BLaER1 treated with 17β-estradiol and CSF1 and Interleukin-3, amounts not matched to agents 10 nM and 100 nM (cell line): ENCODE results near the gene NR4A3.
A peak's percentile ranks its signal among the peaks of the same experiment; 100 is the strongest.

ENCODE experiments used
- H3K27ac ChIP-seq, 11 experiments: shearing (Covaris generic); formaldehyde crosslinking; 2 replicates each; pipeline ENCODE4 v1.8.1; 2022
- H3K27me3 ChIP-seq, 11 experiments: shearing (Covaris generic); formaldehyde crosslinking; 2 replicates each; pipeline ENCODE4 v1.8.1; 2022
- H3K36me3 ChIP-seq, 11 experiments: shearing (Covaris generic); formaldehyde crosslinking; 2 replicates each; pipeline ENCODE4 v1.8.1; 2022
- H3K4me1 ChIP-seq, 10 experiments: shearing (Covaris generic); formaldehyde crosslinking; 2 replicates each; pipeline ENCODE4 v1.8.1; 2022
- H3K4me2 ChIP-seq, 11 experiments: shearing (Covaris generic); formaldehyde crosslinking; 2 replicates each; pipeline ENCODE4 v1.8.1; 2022
- H3K4me3 ChIP-seq, 10 experiments: shearing (Covaris generic); formaldehyde crosslinking; 2 replicates each; pipeline ENCODE4 v1.8.1; 2022
- H3K9ac ChIP-seq, 11 experiments: shearing (Covaris generic); formaldehyde crosslinking; 2 replicates each; pipeline ENCODE4 v1.8.1; 2022
- H3K9me3 ChIP-seq, 11 experiments: shearing (Covaris generic); formaldehyde crosslinking; replicated peaks in 1 of 11; 2 replicates each; pipeline ENCODE4 v1.8.1; 2022
- H4K20me1 ChIP-seq, 11 experiments: shearing (Covaris generic); formaldehyde crosslinking; 2 replicates each; pipeline ENCODE4 v1.8.1; 2022
- Cebpa-rat ChIP-seq, 11 experiments: shearing (Covaris generic); IDR thresholded peaks; 2 replicates each; pipeline ENCODE4 v1.8.1; 2022

The NR4A3 gene

GRCh38 chr9:99834474-99834873, 12.8 kb downstream of the NR4A3 start:
- H4K20me1 ChIP-seq = no peaks in the 10 kb centered on the region
- H3K4me2 ChIP-seq = no peak overlapping the region
- no peak overlapping the region for H3K27ac ChIP-seq
- no peak overlapping the region for H3K9ac ChIP-seq
- no peaks in the 10 kb centered on the region for H3K4me1 ChIP-seq
- H3K4me3 ChIP-seq = no peak overlapping the region
- no peaks in the 10 kb centered on the region for H3K9me3 ChIP-seq
- H3K36me3 ChIP-seq = no peaks in the 10 kb centered on the region
- no peak for TF ChIP-seq Cebpa-rat (IDR thresholded peaks at IDR 0.05)
- peaks cover 0 to 13% (median 5%) of the 10 kb centered on the region in 11 experiments; a peak in 7 of 22 replicates for H3K27me3 ChIP-seq

- Histone ChIP-seq H3K36me3 (no peaks in the 10 kb centered on the region), H3K9ac (no peak overlapping the region), H3K4me3 (no peak overlapping the region), H3K9me3 (no peaks in the 10 kb centered on the region), H3K4me2 (no peak overlapping the region), H3K27ac (no peak overlapping the region), H3K4me1 (no peaks in the 10 kb centered on the region), H3K27me3 (peaks cover 0 to 10% (median 0%) of the 10 kb centered on the region in 11 experiments; a peak in 4 of 22 replicates), H4K20me1 (no peaks in the 10 kb centered on the region)
- no peak for TF ChIP-seq Cebpa-rat (IDR thresholded peaks at IDR 0.05)
Measured at GRCh38 chr9:99835142-99835541, 13.5 kb downstream of the NR4A3 start.

- no peak overlapping the region for H3K9ac ChIP-seq
- TF ChIP-seq Cebpa-rat (IDR thresholded peaks at IDR 0.05) = no peak
- no peaks in the 10 kb centered on the region for H4K20me1 ChIP-seq
- peaks cover 0 to 6% (median 0%) of the 10 kb centered on the region in 11 experiments; a peak in 4 of 22 replicates for H3K27me3 ChIP-seq
- no peak overlapping the region for H3K4me3 ChIP-seq
- no peaks in the 10 kb centered on the region for H3K36me3 ChIP-seq
- no peak overlapping the region for H3K27ac ChIP-seq
- H3K9me3 ChIP-seq = no peaks in the 10 kb centered on the region
- H3K4me2 ChIP-seq = no peak overlapping the region
- no peaks in the 10 kb centered on the region for H3K4me1 ChIP-seq
Measured at GRCh38 chr9:99835581-99835980, 13.9 kb downstream of the NR4A3 start.

- Histone ChIP-seq H3K9ac (no peak overlapping the region), H3K27ac (no peak overlapping the region), H3K4me3 (no peak overlapping the region), H3K27me3 (no peaks in the 10 kb centered on the region), H3K36me3 (no peaks in the 10 kb centered on the region), H3K4me1 (no peaks in the 10 kb centered on the region), H4K20me1 (no peaks in the 10 kb centered on the region), H3K4me2 (no peak overlapping the region), H3K9me3 (no peaks in the 10 kb centered on the region)
- TF ChIP-seq Cebpa-rat (IDR thresholded peaks at IDR 0.05) = no peak
Measured at GRCh38 chr9:99840072-99840471, 18.4 kb downstream of the NR4A3 start.

- H4K20me1 ChIP-seq = no peaks in the 10 kb centered on the region
- TF ChIP-seq Cebpa-rat (IDR thresholded peaks at IDR 0.05) = no peak
- no peak overlapping the region for H3K9ac ChIP-seq
- no peaks in the 10 kb centered on the region for H3K27me3 ChIP-seq
- no peak overlapping the region for H3K4me3 ChIP-seq
- H3K27ac ChIP-seq = no peak overlapping the region
- H3K4me2 ChIP-seq = no peak overlapping the region
- H3K4me1 ChIP-seq = no peaks in the 10 kb centered on the region
- H3K36me3 ChIP-seq = no peaks in the 10 kb centered on the region
- H3K9me3 ChIP-seq = no peaks in the 10 kb centered on the region
Measured at GRCh38 chr9:99845063-99845462, 23.4 kb downstream of the NR4A3 start.

GRCh38 chr9:99848447-99848846, 26.8 kb downstream of the NR4A3 start:
- Histone ChIP-seq H3K4me1 (peaks cover 10 to 22% (median 15%) of the 10 kb centered on the region in 10 experiments; a peak in 19 of 20 replicates), H3K4me2 (no peak overlapping the region), H4K20me1 (no peaks in the 10 kb centered on the region), H3K4me3 (no peak overlapping the region), H3K27ac (no peak overlapping the region), H3K27me3 (no peaks in the 10 kb centered on the region), H3K9me3 (peaks cover 0 to 4% (median 0%) of the 10 kb centered on the region in 11 experiments; a peak in 1 of 22 replicates), H3K36me3 (no peaks in the 10 kb centered on the region), H3K9ac (no peak overlapping the region)
- TF ChIP-seq Cebpa-rat (IDR thresholded peaks at IDR 0.05) = no peak

GRCh38 chr9:99850736-99851499, 29.2 kb downstream of the NR4A3 start:
- H3K4me3 ChIP-seq = no peak overlapping the region
- H3K36me3 ChIP-seq = no peaks in the 10 kb centered on the region
- TF ChIP-seq Cebpa-rat (IDR thresholded peaks at IDR 0.05) = no peak
- no peaks in the 10 kb centered on the region for H4K20me1 ChIP-seq
- H3K4me2 ChIP-seq = peak overlapping the region; percentile 18 to 62 (median 40); a peak in 20 of 22 replicates
- peaks cover 10 to 22% (median 15%) of the 10 kb centered on the region in 10 experiments; a peak in 19 of 20 replicates for H3K4me1 ChIP-seq
- no peak overlapping the region for H3K9ac ChIP-seq
- H3K9me3 ChIP-seq = peaks cover 0 to 4% (median 0%) of the 10 kb centered on the region in 11 experiments; a peak in 1 of 22 replicates
- no peak overlapping the region for H3K27ac ChIP-seq
- no peaks in the 10 kb centered on the region for H3K27me3 ChIP-seq

GRCh38 chr9:99851500-99851822, 29.8 kb downstream of the NR4A3 start:
- Histone ChIP-seq H3K9ac (no peak overlapping the region), H3K4me3 (no peak overlapping the region), H3K27ac (no peak overlapping the region), H4K20me1 (no peaks in the 10 kb centered on the region), H3K36me3 (no peaks in the 10 kb centered on the region), H3K4me2 (peak overlapping the region; percentile 18 to 62 (median 40); a peak in 21 of 22 replicates), H3K9me3 (peaks cover 0 to 4% (median 0%) of the 10 kb centered on the region in 11 experiments; a peak in 1 of 22 replicates), H3K4me1 (peaks cover 10 to 22% (median 15%) of the 10 kb centered on the region in 10 experiments; a peak in 19 of 20 replicates), H3K27me3 (no peaks in the 10 kb centered on the region)
- TF ChIP-seq Cebpa-rat (IDR thresholded peaks at IDR 0.05) = no peak

- peak overlapping the region in 1 of 11 experiments; percentile 11; a peak in 2 of 22 replicates for H3K4me2 ChIP-seq
- H3K36me3 ChIP-seq = no peaks in the 10 kb centered on the region
- TF ChIP-seq Cebpa-rat (IDR thresholded peaks at IDR 0.05) = no peak
- H3K4me1 ChIP-seq = peaks cover 10 to 22% (median 15%) of the 10 kb centered on the region in 10 experiments; a peak in 19 of 20 replicates
- peaks cover 0 to 4% (median 0%) of the 10 kb centered on the region in 11 experiments; a peak in 1 of 22 replicates for H3K9me3 ChIP-seq
- H4K20me1 ChIP-seq = no peaks in the 10 kb centered on the region
- H3K9ac ChIP-seq = no peak overlapping the region
- no peak overlapping the region for H3K27ac ChIP-seq
- H3K4me3 ChIP-seq = no peak overlapping the region
- no peaks in the 10 kb centered on the region for H3K27me3 ChIP-seq
Measured at GRCh38 chr9:99852617-99853016, 30.9 kb downstream of the NR4A3 start.
